MCF 10A (cell line): ENCODE results near the gene SNX21. TPM values are rescaled to one million over a fixed set of nuclear protein-coding genes. Genes with fewer than 3 reads are reported as not detected.

Source experiments
- BruUV-seq: library from RNA; stranded (reverse); fragments of 400-500 nt; replicated peaks from 2 replicates; lab custom pipeline; 2021; lab: Mats Ljungman, UMichigan
- CTCF ChIA-PET: fragments of 300-600 bp; sonication (Branson Sonifier 250); formaldehyde crosslinking; extraction: SDS; loops from one replicate; lab custom pipeline; 2021; ENCODE audit warnings: antibody characterized with exemption, inconsistent platforms; lab: Yijun Ruan, JAX
- POLR2A ChIA-PET: fragments of 300-600, 350-650 bp; sonication (Branson Sonifier 250); formaldehyde crosslinking; extraction: SDS; loops from one replicate; lab custom pipeline; 2020; ENCODE audit warnings: antibody characterized with exemption, inconsistent platforms; lab: Yijun Ruan, JAX
- DNase-seq: peaks from one replicate; pipeline ENCODE4 v3.0.0-alpha.2; 2018; ENCODE audit not compliant: unreplicated experiment
- H3K27ac Mint-ChIP-seq: one replicate; pipeline ENCODE4 v1.8.0; 2022; ENCODE audit warnings: mild to moderate bottlenecking, low read depth, mixed read lengths; ENCODE audit not compliant: unreplicated experiment
- H3K27me3 Mint-ChIP-seq: one replicate; pipeline ENCODE4 v1.8.0; 2022; ENCODE audit warnings: mixed read lengths; ENCODE audit not compliant: insufficient read depth, unreplicated experiment
- H3K36me3 Mint-ChIP-seq: one replicate; pipeline ENCODE4 v1.8.0; 2022; ENCODE audit warnings: mild to moderate bottlenecking, moderate library complexity, mixed read lengths; ENCODE audit not compliant: insufficient read depth, unreplicated experiment
- H3K4me1 Mint-ChIP-seq: one replicate; pipeline ENCODE4 v1.8.0; 2022; ENCODE audit warnings: mixed read lengths; ENCODE audit not compliant: insufficient read depth, unreplicated experiment
- H3K4me3 Mint-ChIP-seq: one replicate; pipeline ENCODE4 v1.8.0; 2022; ENCODE audit warnings: mild to moderate bottlenecking, moderate library complexity, mixed read lengths; ENCODE audit not compliant: unreplicated experiment
- H3K9me3 Mint-ChIP-seq: one replicate; pipeline ENCODE4 v1.8.0; 2022; ENCODE audit warnings: mixed read lengths; ENCODE audit not compliant: unreplicated experiment
- intact Hi-C: fragments of 100-400 bp; cut with micrococcal nuclease; formaldehyde crosslinking; loops from 2 replicates; pipeline ENCODE4 v1.14.1; 2022
- total RNA-seq: library from RNA; stranded (reverse); gene quantifications from 2 replicates; pipeline ENCODE4 v1.2.3, GENCODE V29; 2022
- TF ChIP-seq, protein P1 (sequence below): fragments of 200-600 bp; IDR thresholded peaks from one replicate; pipeline ENCODE4 v1.8.0; 2022; ENCODE audit warnings: antibody characterized with exemption, mild to moderate bottlenecking; ENCODE audit not compliant: unreplicated experiment

SNX21 gene
- total RNA-seq, 1 experiment from 2014 or later: 8.5 TPM

DNA sequence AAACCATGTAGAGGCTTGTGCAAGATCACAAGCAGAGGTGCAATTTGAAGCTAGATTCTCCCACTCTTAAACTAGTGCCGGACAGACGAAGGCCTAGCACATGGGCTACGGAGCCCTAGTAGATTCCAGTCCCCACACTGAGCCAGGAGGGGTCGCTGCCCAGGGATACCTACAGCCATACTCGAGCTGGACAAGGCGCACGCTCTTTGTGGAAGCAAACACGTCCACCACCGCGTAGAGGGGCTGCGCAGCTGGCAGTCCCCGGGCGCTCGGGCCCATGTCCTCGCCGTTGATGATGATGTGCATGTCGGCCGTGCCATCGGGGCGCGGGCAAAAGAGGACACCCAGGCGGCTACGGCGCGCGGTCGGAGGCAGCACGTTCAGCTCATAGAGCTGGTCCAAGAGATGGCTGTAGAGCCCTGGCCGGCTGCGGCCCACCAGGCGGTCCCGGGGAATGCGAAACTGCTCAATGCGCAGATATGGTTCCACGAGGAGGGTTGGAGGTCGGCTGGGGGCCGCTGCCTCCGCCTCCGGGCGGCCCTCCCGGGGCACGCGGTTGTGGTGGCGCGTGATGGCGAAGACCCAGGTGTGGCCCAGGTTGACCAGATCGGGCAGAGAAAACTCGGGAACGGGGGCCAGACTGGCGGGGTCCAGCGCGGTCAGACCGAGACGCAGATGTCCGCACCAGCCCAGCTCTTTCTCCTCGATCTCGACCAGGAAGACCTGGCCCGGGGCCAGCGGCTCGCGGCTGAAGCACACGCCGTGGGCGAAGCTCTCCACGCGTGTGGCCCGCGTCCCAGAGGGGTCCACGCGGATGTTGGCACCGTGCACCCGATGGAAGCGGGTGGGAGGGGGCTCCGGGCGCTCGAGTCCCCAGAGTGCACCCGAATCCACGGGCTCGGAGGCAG is 56.7 kb downstream of the SNX21 start:
- TF ChIP-seq, protein P1, sequence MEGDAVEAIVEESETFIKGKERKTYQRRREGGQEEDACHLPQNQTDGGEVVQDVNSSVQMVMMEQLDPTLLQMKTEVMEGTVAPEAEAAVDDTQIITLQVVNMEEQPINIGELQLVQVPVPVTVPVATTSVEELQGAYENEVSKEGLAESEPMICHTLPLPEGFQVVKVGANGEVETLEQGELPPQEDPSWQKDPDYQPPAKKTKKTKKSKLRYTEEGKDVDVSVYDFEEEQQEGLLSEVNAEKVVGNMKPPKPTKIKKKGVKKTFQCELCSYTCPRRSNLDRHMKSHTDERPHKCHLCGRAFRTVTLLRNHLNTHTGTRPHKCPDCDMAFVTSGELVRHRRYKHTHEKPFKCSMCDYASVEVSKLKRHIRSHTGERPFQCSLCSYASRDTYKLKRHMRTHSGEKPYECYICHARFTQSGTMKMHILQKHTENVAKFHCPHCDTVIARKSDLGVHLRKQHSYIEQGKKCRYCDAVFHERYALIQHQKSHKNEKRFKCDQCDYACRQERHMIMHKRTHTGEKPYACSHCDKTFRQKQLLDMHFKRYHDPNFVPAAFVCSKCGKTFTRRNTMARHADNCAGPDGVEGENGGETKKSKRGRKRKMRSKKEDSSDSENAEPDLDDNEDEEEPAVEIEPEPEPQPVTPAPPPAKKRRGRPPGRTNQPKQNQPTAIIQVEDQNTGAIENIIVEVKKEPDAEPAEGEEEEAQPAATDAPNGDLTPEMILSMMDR: no peak
- Mint-ChIP-seq H3K9me3 (no peaks in the 10 kb centered on the region), H3K36me3 (peaks cover 10% of the 10 kb centered on the region), H3K4me3 (peak overlapping the region; percentile 95), H3K27me3 (no peaks in the 10 kb centered on the region), H3K4me1 (peaks cover 6% of the 10 kb centered on the region), H3K27ac (peak overlapping the region; percentile 86)
- ChIA-PET CTCF (interaction anchor here (0.6 to 6.0 kb wide), 9 partner anchors 9 to 715 kb away, joined by 3 to 22 read pairs (median 3); partner anchors contain the start of gene ZSWIM1), POLR2A (interaction anchor here (0.6 to 6.3 kb wide), 17 partner anchors 8 to 111 kb away, joined by 3 to 74 read pairs (median 6); partner anchors contain the start of genes ACOT8, DNTTIP1, PCIF1 and WFDC3)
- no peak for DNase-seq
- BruUV-seq: TSS peak; percentile 21
- intact Hi-C loops: no loop called here

DNA sequence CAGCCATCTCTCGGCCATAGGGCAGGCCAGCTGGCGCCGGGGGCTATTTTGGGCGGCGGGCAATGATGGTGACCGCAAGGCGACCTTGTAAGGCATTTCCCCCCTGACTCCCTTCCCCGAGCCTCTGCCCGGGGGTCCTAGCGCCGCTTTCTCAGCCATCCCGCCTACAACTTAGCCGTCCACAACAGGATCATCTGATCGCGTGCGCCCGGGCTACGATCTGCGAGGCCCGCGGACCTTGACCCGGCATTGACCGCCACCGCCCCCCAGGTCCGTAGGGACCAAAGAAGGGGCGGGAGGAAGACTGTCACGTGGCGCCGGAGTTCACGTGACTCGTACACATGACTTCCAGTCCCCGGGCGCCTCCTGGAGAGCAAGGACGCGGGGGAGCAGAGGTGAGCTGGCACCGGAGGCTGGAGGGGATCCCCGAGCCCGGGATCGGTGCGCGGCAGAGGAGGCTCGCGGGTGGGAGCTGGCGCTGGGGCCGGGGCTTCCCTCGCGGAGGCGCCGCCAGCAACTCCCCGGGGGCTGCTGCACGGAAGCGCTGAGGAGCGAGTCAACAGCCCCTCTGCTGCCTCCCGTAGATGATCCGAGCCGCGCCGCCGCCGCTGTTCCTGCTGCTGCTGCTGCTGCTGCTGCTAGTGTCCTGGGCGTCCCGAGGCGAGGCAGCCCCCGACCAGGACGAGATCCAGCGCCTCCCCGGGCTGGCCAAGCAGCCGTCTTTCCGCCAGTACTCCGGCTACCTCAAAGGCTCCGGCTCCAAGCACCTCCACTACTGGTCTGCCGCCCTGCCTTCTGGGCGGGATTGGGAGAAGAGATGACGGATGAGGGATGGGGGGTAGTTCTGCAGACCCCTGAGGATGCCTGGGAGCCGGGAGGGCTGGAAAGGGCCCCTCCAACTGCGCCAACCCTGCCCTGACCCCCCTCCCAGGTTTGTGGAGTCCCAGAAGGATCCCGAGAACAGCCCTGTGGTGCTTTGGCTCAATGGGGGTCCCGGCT is 57.7 kb downstream of the SNX21 start, which contains the start of the genes CTSA and NEURL2:
Gene CTSA, plus strand, starts transcription at position 351 of the 999 bp plus-strand sequence. Its CDS starts 234 bp downstream, at position 585.
Gene NEURL2, minus strand, starts transcription at position 224 of the 999 bp plus-strand sequence. Its CDS starts 217 bp downstream, at position 7.
- ChIA-PET CTCF (interaction anchor here (0.6 to 6.0 kb wide), 12 partner anchors 10 to 716 kb away, joined by 3 to 22 read pairs (median 4); partner anchors contain the start of gene ZSWIM1), POLR2A (interaction anchor here (0.6 to 6.3 kb wide), 17 partner anchors 9 to 475 kb away, joined by 3 to 74 read pairs (median 6); partner anchors contain the start of genes ACOT8, DNTTIP1, PCIF1 and PIGT)
- Mint-ChIP-seq H3K4me1 (peaks cover 6% of the 10 kb centered on the region), H3K9me3 (no peaks in the 10 kb centered on the region), H3K4me3 (peak within 1 kb of the TSS; percentile 95), H3K27ac (peak within 1 kb of the TSS; percentile 86), H3K27me3 (no peaks in the 10 kb centered on the region), H3K36me3 (peaks cover 8% of the 10 kb centered on the region)
- DNase-seq: peak; percentile 89
- TSS peak; percentile 28 for BruUV-seq
- intact Hi-C loops: no loop called here
- TF ChIP-seq, protein P1: no peak

DNA sequence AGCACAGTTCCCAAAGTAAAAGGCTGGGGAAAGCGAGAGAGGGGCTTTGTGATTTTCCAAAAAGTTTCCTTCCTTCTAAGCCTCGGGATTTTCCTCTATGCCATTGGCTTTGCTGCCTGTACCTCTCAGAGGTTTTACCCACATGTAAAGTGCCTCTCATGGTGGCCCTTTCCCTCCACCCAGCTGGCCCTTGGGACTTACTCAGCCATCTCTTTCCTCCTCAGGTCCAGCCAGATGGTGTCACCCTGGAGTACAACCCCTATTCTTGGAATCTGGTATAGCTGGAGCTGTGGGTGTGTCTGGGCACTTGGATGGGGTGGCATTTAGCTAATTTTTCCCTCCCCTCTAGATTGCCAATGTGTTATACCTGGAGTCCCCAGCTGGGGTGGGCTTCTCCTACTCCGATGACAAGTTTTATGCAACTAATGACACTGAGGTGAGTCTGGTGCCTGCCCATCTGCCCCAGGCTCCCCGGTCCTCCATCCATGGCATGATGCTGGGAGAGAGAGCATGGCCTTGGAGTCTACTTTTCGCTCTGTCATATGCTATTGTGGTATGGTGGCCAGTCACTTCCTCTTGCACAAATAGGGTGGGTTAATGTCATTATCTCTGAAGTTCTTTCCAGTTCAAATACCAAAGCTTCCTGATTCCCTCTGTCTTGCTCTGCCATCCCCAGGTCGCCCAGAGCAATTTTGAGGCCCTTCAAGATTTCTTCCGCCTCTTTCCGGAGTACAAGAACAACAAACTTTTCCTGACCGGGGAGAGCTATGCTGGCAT is 58.6 kb downstream of the SNX21 start:
- TF ChIP-seq, protein P1: peak; percentile 17
- H3K4me1 Mint-ChIP-seq: peaks cover 6% of the 10 kb centered on the region
- peak; percentile 25 for DNase-seq
- H3K27me3 Mint-ChIP-seq: no peaks in the 10 kb centered on the region
- peaks cover 10% of the 10 kb centered on the region for H3K36me3 Mint-ChIP-seq
- intact Hi-C loops: loop anchor here (1.0 to 2.0 kb wide), 2 partner anchors 43 to 71 kb away; partner anchors contain the start of gene PCIF1
- ChIA-PET CTCF (interaction anchor here (0.6 to 6.0 kb wide), 14 partner anchors 9 to 667 kb away, joined by 3 to 22 read pairs (median 4); partner anchors contain the start of genes PCIF1 and ZSWIM1), POLR2A (interaction anchor here (0.7 to 6.3 kb wide), 11 partner anchors 10 to 101 kb away, joined by 3 to 74 read pairs (median 12); partner anchors contain the start of genes ACOT8, DNTTIP1, PCIF1 and SNX21)
- H3K9me3 Mint-ChIP-seq: no peaks in the 10 kb centered on the region
- BruUV-seq: no TSS peak
- peak overlapping the region; percentile 95 for H3K4me3 Mint-ChIP-seq
- H3K27ac Mint-ChIP-seq: peak overlapping the region; percentile 39

Other genes starting within 250 kb of the SNX21 start
- not detected in 2 replicates for gene WFDC10A, start 204.1 kb upstream of the SNX21 start, total RNA-seq
- not detected in 2 replicates for gene WFDC9, start 202.5 kb upstream of the SNX21 start, total RNA-seq
- not detected in 2 replicates for gene WFDC11, start 163.6 kb upstream of the SNX21 start, total RNA-seq
- gene WFDC13, start 131.8 kb upstream of the SNX21 start, total RNA-seq: not detected in 2 replicates
- gene WFDC10B, start 128.8 kb upstream of the SNX21 start, total RNA-seq: not detected in 2 replicates
- gene SPINT4, start 111.5 kb upstream of the SNX21 start, total RNA-seq: not detected in 2 replicates
- 0.91 TPM in 1 of 2 replicates, not detected in the other for gene WFDC3, start 41.9 kb upstream of the SNX21 start, total RNA-seq
- gene DNTTIP1, start 41.8 kb upstream of the SNX21 start, total RNA-seq: 41.6 and 51.6 TPM in 2 replicates
- gene UBE2C, start 21.2 kb upstream of the SNX21 start, total RNA-seq: 98.4 and 107 TPM in 2 replicates
- gene TNNC2, start 6.5 kb upstream of the SNX21 start, total RNA-seq: 0.79 TPM in 1 of 2 replicates, not detected in the other
- gene ACOT8, start 23.6 kb downstream of the SNX21 start, total RNA-seq: 19.5 and 20.1 TPM in 2 replicates
- gene ZSWIM3, start 23.8 kb downstream of the SNX21 start, total RNA-seq: 1.4 and 2.4 TPM in 2 replicates
- 7.6 and 10.3 TPM in 2 replicates for gene ZSWIM1, start 47.4 kb downstream of the SNX21 start, total RNA-seq
- 0.72 and 0.74 TPM in 2 replicates for gene SPATA25, start 53.8 kb downstream of the SNX21 start, total RNA-seq
- gene NEURL2, start 57.4 kb downstream of the SNX21 start, total RNA-seq: 2.0 and 2.5 TPM in 2 replicates
- gene CTSA, start 57.5 kb downstream of the SNX21 start, total RNA-seq: 25.3 and 39.1 TPM in 2 replicates
- gene PLTP, start 78.4 kb downstream of the SNX21 start, total RNA-seq: 0.20 and 0.37 TPM in 2 replicates
- 14.3 and 20.5 TPM in 2 replicates for gene PCIF1, start 100.9 kb downstream of the SNX21 start, total RNA-seq
- gene ZNF335, start 138.4 kb downstream of the SNX21 start, total RNA-seq: 24.2 and 26.9 TPM in 2 replicates
- 0.12 TPM in 1 of 2 replicates, not detected in the other for gene MMP9, start 175.1 kb downstream of the SNX21 start, total RNA-seq
- gene SLC12A5, start 195.4 kb downstream of the SNX21 start, total RNA-seq: 0.75 and 0.98 TPM in 2 replicates